Anterior cingulate cortex (tissue), 58 donors: ENCODE measurements around the gene ST8SIA4.

ENCODE experiments used
- DNase-seq, 58 donors: peaks; one replicate each; lab custom pipeline; 2025; lab: John Stamatoyannopoulos, UW

The ST8SIA4 gene

DNA sequence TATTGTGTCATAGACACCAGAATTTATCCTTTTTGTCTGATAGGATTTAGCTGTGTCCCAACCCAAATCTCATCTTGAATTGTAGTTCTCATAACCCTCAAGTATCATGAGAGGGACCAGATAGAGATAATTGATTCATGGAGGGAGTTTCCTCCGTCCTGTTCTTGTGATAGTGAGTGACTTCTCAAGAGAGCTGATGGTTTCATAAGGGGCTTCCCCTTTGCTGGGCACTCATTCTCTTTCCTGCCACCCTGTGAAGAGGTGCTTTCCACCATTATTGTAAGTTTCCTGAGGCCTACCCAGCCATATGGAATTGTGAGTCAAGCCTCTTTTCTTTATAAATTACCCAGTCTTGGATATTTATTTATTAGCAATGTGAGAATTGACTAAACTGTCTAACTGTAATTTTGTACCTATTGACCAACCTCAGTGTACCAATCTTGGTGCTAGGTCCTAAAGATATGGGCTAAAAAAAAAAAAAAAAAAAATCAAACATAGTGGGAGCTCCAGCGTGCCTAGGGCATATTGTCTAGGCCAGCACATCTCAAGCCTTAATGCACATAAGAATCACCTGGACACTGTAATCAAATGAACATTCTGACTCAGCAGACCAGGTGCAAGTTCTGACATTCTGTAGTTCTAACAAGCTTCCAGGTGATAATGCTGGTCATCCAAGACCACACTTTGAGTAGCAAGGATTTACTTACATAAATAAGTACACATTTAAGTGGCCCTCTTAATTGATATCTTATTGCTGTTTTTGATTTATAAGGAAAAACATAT, 30.5 kb downstream of the ST8SIA4 start:
- no peak for DNase-seq

DNA sequence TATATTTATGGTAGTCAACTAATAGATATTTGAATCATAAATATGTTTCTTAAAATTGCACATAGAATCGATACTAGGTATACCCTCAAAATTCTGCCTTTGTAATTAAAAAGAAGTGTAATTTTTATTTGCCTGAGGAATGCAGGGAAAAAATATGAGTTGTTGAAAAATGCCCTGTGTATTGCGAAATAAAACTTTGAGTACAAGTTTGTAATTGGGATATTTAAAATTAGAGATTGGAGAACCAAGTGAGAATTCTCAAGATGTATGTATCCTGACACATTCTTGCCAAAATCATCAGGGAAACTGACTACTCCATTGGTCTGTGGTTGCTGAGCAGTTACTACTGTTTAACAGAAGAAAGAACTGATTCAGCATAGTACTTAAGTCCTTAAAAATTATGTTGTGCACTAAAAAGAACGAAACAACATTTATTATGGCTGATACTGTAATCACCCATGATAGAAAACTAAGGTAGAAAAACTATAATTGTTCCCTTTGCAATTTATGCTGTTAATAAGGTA, 36.0 kb downstream of the ST8SIA4 start:
- DNase-seq, result no peak

DNA sequence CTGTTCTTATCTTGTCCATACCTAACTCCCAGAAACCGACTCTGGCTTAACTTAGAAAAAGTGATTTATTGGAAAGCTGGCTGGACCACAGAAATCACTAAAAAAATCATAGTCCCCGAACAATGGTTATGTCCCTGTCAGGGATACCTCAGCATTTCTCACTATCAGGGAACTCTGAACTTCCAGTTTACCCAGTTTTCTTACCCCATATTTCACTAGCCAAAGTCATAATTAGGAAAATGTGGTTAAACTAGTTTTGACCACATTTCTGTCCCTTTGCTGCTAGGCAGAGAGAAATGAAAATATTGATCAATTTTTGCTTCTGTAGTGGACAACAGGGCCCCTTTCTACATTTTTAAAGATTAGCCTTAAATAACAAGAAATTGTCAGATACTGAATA, 38.2 kb downstream of the ST8SIA4 start:
- DNase-seq, result no peak

DNA sequence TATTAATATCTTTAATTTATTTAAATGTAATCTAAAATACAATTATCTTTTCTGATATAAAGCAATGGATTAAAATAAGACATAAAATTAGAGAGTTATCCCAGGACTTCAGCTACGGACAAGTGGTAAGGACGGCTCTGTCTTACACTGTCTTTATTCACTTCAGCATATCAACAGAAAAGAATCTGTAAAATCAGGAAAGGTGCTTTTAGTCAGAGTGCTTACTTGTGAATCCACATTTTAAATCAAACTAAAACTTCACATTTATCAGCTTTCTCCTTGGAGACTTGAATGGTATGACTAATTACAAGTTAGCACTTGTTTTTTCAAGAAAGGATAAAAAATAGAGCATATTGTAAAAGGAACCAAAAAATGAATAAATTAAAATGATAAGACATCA, 39.3 kb downstream of the ST8SIA4 start:
- DNase-seq, result no peak

DNA sequence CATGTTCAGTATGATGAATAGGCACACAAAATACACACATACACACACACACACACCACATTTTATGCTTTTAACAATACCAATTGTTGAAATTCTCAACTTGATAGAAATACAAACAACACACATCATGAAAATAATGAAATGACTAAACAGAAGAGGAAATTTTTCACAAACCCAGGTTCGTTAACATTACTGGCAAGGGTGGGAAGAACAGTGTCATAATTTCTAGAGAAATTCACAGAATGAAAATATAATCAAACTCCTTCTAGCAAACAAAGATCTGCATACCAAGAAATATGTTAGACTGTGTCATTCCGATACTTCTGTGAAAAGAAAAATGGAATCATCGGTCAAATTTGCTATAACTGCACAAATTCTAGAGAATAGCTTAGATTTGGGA, 41.9 kb downstream of the ST8SIA4 start:
- DNase-seq, result no peak

DNA sequence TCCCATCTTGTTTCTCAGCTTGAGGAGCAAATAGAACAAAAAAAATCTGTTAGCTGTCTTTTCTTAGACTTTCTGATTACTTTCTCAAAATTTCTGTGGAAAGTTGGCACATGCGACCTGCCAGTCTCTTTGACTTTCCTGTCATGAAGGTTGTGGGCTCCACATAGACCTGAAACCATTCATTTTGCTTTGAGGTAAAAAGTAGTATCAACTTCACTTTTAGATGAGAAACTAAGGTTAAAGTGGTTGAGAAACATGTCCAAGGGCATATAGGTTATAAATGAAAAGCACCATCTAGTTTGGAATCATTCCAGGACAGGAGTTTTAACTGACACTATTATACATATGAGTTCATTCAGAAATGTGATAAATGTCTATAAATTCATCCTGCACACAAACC, 42.7 kb downstream of the ST8SIA4 start:
- DNase-seq, result no peak

DNA sequence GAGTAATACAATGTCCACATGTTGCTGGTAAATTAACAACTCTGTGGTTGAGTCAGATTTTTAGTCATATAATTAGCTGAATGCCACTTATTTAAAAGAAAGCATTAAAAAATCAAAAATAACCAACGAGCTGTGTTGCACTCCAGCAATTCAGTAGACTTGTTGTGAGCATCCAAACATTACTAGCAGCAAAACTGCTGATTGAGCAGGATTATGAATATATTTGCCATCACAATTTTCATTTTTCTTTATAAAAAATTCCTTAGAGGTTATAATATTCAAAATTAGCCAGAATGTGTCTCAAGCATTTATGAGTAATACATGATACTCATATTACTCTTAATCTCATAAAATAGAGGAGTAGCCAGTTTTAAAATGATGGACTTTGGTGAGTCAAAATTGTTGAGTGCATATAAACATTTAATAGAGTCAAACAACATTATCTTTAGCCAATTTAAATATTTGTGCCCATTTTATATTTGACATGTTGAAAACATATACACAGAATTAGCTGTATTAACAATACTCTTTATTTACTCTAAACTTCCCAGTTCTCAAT, 44.0 kb downstream of the ST8SIA4 start:
- DNase-seq, result no peak

DNA sequence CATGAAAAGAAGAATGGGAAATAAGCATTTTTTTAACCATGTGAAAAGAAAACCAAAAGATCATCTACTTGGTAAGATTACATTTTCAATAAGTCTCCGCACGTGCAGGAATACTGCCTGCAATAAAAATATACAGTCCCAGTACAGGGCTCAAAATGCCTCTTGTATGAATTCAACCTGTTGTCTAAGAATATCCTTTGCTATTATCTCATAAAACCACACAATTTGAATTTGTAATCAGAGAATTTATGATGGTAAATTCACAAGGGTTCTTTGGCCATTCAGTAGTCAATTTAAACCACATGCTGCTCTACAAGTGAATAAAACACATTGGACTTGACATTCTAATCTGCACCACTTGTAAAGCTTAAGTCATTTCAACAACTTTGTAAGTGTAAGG, 46.6 kb downstream of the ST8SIA4 start:
- no peak for DNase-seq

DNA sequence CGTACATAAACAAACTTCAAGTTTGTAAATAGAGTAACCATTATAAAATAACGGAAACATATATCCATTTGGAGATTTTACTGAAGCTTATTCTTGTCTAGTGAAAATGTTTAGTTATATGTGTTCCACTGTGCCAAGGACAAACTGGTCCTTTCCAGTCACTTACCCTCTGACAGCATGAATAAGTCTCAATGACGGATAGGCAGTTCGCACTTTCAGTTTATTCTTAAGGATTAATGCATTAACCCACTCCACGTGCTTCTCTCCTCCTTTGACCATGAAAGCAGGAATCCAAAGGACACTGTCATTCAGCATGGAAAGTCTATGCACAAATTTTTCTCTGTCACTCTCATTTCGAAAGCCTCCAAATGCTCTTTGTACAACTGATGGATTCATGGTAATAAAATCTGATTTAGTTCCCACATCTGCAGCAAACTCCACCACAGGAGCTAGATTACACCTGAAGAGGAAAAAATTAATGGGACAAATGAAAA, 47.1 kb downstream of the ST8SIA4 start:
- DNase-seq, result no peak

DNA sequence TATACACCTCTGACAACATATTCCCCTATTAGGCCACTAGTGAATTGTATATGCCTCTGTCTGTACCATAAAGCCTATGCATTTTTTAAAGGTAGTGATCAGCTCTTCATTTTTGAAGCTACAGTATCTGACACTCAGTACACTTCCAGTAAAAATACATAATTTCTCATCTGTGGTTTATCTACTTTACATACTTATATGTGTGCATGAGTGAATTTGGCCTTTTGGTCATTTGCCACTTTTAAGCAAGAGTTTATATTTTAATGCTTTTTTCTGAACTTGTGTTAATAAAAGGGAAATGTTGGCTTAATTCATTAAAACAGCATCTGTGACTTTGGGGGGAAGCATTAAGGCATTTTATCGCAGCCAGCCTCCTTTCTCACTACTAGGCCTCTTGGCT, 47.8 kb downstream of the ST8SIA4 start:
- DNase-seq, result no peak

DNA sequence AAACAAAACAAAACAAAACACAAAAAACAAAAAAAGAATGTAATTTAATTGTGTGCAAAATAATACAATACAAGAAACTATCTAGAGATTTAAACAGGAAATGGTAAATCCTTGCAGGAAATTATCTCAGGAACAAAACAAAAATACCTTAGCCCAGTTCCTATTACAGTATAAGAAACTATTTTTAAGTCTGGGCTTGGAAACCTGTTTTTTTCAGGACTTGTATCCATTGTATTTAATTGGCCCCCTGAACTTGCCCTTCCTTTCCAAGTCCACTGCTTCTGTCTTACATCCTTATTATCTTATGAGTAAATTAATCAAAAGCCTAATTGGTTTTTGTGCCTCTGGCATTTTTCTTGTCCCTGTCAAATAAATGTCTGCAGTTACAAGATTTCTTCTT, 48.5 kb downstream of the ST8SIA4 start:
- DNase-seq, result no peak

DNA sequence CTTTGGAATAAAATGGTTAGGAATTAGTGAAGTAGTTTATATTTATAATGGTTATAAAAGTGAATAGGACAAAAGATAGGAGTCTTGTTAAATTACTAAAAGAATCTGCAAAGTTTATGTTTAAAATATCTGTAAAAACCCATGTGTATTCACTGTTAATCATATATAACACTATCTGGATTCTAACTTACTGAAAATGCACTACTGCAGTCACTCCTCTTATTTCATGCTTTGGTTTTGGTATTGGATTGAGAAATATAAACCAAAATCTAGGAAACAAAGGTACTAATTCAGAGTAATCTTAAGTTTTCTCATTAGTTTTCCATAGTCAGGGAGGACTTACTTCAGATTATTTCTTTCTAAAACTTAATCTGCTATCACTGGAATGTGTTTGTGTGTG, 49.5 kb downstream of the ST8SIA4 start:
- no peak for DNase-seq

DNA sequence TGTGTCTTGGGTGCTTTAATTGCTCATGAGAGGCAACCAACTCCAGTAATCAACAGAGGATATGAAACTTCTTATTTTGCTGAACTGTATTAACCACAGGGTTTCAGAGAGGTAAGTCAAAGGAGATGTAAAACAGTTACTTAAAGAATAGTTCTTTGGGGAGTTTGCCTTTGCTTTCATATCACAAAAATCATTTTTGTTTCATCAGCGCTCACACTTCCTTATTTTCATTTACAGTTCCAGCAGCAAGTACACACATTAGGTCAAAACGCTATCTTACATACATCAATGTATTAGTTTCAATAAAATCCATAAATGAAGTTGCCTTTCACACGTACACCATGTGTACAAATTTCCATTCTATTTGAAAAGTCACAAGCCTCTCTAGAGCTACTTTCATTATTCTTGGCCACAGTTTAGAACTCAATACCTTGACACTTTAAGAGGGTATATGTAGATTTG, 50.1 kb downstream of the ST8SIA4 start:
- no peak for DNase-seq

DNA sequence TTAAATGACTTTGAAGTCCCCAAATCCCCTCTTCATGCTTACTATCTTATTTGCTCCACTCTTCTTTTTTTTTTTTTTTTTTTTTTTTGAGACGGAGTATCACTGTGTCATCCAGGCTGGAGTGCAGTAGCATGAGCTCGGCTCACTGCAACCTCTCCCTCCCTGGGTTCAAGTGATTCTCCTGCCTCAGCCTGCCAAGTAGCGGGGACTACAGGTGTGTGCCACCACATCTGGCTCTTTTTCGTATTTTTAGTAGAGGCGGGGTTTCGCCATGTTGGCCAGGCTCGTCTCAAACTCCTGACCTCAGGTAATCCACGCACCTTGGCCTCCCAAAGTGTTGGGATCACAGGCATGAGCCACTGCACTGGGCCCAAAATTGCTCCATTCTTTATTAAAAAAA, 51.0 kb downstream of the ST8SIA4 start:
- DNase-seq, result no peak

DNA sequence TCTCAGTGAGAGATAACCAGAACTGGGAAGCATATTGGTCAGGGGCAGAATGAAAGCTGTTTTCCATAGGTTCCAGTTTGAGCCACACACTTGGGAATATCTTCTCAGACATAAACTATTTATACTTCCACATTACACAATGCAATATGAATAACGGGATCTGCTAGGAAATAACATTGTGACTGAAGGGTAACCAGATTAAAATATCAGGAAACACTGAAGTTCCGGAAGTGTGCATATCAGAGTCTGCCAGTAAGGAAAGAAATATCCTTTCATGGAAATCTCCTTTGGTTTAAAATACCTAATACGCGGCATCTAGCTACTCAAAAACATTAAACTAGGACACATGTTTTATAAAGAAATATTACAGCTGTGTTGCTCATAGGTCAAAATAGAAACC, 56.3 kb downstream of the ST8SIA4 start:
- no peak for DNase-seq

DNA sequence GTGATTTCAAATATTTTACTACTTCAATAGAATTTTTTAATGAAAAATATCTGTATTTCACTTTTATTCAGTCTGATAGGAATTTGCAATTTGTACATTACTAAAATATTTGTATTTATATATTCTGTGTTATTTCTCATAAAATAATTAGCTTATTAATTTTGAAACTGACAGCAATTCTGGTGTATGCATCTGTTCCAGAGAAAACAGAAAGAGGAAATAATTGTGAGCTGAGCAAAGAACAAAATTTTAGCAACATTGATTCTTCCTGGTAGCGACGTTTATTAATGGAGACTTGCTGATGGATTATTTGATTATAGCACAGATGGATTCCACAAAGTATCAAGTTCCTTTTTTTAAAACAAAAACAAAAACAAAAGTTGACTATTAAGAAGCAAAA, 61.0 kb downstream of the ST8SIA4 start:
- no peak for DNase-seq

DNA sequence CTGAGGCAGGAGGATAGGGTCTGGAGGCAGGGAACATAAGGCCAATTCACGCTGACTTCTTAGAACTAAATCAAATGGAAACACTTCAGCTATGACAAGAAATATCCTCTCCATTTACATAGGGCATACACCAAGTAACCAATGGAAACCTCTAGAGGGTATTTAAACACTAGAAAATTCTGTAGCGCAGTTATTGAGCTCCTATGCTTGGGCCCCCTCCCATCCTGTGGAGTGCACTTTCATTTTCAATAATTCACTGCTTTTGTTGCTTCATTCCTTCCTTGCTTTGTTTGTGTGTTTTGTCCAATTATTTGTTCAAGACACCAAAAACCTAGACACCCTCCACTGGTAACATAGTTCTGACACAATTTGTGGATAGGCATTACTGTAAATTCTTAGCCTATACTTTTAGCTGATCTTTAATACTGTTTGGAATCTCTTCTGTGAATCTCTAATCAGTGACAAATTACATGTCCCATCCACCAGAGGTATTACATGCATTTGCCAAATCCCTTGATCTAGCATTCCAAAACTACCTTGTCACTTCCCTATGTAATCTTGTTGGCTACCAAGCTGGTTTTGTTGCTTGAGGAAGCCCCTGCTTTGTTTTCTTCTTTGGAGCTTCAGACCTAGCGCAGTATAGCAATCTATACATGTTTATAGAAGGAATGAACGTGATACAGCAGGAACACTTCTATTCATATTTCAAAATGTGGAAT, 61.6 kb downstream of the ST8SIA4 start:
- DNase-seq, result no peak

DNA sequence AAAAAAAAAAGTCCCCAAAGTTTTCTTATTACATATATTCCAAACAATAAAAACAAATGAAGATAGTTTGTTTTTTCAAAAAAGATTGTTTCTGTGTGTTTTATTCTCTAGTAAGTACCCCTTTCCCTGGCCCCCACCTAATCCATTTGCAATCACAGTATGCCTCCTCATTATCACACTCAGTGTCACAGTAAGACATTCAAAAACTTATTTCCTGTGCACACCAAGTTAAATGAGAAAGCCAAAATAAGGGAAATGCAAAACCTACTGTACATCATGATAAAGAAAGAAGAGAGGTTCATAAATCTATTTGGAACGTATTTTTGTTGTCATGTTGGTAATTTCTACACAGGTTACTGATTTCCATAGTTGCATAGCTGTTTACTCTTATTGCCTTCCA, 62.3 kb downstream of the ST8SIA4 start:
- no peak for DNase-seq

DNA sequence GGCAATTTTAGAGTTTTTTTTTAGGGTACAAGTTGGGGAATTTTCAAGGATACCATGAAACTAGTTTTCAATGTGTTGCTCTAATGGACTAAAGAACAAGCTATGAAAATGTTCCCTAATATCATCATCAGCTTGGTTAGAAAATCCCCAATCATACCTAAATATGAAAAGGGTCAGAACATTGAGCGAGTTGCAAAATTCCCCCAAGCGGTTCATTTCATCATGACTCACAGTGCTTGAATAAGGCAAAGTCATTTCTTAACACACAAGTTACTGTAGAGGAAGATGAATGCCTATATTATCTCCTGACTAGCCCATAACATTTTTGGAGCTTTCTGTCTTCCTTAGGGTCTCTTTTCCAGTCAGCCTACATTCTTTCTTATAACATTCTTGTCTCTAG, 62.7 kb downstream of the ST8SIA4 start:
- no peak for DNase-seq

DNA sequence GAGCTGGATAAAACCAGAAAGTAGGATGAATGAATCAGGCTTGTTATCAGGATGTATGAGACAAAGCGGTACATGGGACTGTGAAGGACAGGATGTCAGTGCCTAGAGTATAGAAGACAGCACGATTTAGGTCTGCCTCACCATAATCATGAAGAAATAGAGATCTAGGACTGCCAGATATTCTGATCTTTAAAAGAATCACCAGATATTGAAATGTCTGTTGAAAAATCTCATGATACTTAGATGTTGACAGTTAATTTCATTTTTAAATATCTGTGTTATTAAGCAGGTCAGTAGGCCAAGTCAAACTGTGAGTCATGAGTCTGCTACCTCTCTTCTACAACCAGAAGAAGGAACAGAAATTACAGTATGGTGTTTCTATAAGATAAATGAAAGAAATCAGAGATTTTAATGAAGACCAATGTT, 65.0 kb downstream of the ST8SIA4 start:
- no peak for DNase-seq

DNA sequence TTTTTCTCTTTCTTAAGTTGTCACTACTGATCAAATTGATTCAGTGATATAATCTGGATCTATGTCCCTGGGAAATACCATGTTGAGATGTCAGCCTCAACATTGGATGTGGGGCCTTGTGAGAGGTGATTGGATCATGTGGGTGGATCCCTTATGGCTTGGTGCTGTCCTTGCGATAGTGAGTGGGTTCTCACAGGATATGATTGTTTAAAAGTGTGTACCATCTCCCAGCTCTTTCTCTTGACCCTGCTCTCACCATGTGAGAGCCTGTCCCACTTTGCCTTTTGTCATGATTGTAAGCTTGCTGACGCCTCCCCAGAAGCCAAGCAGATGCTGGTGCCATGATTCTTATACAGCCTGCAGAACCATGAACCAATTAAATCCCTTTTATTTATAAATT, 68.6 kb downstream of the ST8SIA4 start:
- no peak for DNase-seq
